Fibroblast of lung (primary cell): ENCODE data around the gene OR5K4.
A peak's percentile ranks its signal among the peaks of the same experiment; 100 is the strongest.

Experiments
- EZH2 ChIP-seq: IDR thresholded peaks from 2 replicates; pipeline ENCODE4 v1.5.1; 2012; ENCODE audit warnings: low read length, control low read depth, mild to moderate bottlenecking; ENCODE audit errors: missing control alignments
- TF ChIP-seq, protein P1 (sequence below), 2 donors: IDR thresholded peaks in 1 of 2; conservative IDR thresholded peaks in 1 of 2; 1 replicate in 1 of 2; 2 replicates in 1 of 2; pipeline ENCODE4 v1.5.1; 2011 to 2012; ENCODE audit warnings: low read length in 2 of 2, control low read depth in 1 of 2, inconsistent platforms in 1 of 2, low read depth in 1 of 2, mild to moderate bottlenecking in 1 of 2

DNA sequence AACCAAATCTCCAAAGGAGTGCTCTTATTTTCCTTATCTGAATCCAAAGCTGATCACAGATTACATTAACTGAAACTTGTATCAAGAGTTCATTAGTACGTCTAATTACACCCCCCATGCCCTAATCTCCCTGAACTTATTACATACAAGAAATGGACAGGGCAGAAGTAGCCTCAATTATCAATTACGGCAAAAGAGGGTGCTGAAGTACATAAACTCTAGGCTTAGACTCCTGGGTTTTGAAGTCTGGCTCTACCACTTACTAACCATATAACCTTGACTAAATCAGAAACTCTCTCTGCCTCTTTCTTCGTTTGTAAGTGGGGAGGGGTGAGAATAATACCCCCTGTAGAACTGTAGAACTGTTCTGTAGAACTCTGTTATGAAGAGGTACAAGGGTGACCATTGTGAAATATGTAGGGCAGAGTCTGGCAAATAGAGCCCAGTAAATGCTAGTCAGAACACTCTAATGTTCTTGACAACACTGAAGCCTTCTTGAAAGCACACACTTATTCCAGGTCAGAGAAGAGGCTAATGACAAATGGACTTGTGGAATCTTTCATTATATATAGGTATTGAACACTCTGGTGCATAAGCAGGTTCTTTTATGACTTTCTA lies 19.6 kb upstream of the OR5K4 start:
- TF ChIP-seq, protein P1, sequence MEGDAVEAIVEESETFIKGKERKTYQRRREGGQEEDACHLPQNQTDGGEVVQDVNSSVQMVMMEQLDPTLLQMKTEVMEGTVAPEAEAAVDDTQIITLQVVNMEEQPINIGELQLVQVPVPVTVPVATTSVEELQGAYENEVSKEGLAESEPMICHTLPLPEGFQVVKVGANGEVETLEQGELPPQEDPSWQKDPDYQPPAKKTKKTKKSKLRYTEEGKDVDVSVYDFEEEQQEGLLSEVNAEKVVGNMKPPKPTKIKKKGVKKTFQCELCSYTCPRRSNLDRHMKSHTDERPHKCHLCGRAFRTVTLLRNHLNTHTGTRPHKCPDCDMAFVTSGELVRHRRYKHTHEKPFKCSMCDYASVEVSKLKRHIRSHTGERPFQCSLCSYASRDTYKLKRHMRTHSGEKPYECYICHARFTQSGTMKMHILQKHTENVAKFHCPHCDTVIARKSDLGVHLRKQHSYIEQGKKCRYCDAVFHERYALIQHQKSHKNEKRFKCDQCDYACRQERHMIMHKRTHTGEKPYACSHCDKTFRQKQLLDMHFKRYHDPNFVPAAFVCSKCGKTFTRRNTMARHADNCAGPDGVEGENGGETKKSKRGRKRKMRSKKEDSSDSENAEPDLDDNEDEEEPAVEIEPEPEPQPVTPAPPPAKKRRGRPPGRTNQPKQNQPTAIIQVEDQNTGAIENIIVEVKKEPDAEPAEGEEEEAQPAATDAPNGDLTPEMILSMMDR (conservative IDR thresholded peaks at IDR 0.05 in 1 of 2, IDR thresholded peaks at IDR 0.05 in 1 of 2; ENCODE audit: low read depth in 1 of 2, low read length in 2 of 2), result peak in 1 of 2 donors; percentile 14
- TF ChIP-seq EZH2, result no peak
